GM19463 (cell line): ENCODE measurements around the gene BNIP5.

ENCODE experiments used
- ATAC-seq: cut with Tn5 transposase; IDR thresholded peaks from one replicate; pipeline ENCODE4 v1.9.1; 2021; ENCODE audit warnings: mild to moderate bottlenecking, moderate library complexity; ENCODE audit not compliant: unreplicated experiment

BNIP5 gene

GRCh38 chr6:36269834-36270705, 66.6 kb downstream of the BNIP5 start, which contains the start of gene PNPLA1:
TSS of gene PNPLA1 (plus strand) at chr6:36270060. CDS start at chr6:36270460, 400 bp downstream.
- no peak for ATAC-seq

DNA sequence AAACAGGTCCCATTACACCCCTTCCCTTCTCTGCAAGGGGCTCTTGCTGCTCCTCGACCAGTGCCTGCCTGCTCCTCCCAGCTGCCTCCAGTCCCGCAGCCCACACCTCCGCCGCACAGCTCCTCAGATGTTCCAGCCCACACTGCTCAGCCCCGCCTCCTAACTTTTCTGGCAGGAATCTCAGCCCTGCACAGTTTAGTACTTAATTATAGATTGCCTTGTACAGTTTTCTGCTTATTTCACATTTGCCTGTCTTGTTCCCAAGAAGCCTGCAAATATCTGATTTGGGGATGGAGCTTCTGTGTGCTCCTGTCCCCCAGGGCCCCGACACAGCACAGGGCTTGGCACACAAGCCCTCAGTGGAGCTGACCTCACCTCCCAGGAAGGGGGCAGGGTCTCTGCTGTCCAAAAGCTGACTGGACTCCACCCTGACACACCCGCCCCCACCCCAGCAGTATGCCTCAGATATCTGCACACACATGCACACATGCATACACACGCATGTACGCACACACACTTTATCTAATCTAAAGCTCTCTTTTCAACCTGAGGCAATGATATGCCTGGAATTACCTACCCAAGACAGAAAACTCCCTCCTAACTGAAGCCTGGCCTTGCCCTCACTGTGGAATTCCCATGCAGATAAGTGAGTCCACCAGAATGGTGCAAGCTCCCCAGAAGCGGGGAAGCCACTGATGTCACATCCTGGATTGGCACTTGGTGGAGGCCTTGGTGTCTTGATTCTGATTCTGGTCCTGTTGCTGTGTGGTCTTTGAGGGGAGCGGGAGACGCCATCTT, 68.0 kb downstream of the BNIP5 start:
- no peak for ATAC-seq

DNA sequence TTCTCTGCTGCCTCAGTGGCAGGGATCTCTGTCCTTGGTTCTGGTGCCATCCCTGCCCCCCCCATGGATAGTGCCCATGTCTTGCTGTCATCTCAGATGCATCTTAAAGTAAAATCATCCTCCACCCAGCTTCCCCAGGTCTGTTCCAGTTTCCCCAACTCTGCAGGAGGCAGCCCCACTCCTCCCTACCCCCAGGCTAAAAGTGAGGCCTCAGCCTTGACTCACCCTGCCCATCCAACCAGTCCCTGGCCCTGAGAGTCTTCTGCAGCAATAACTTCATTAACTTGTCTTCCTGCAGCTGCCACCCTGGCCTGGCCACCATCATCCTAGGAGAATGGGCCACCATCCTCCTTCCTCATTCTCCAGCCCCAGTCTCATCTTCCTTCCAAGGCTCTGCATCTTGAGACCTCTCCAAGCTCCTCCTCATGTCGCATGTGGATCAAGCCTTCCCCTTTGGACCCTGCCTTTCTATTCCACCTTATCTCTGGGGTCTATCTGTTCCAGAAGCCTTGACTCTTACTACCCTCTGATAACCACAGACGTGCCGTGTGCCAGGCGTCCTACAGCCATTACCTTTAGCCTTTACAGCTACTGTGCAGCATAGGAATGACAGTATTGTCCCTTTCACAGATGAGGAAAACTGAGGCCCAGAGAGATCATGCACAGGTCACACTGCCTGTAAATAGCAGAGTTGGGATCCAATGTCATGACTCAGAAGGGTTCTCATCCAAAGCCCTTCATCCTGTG, 68.8 kb downstream of the BNIP5 start:
- no peak for ATAC-seq

GRCh38 chr6:36266913-36267644, 69.6 kb downstream of the BNIP5 start:
- ATAC-seq = no peak
